ENCODE measurements around the gene TRAPPC12. TPM values are rescaled to one million over a fixed set of nuclear protein-coding genes. Genes with fewer than 3 reads are reported as not detected.

Gene TRAPPC12
- total RNA-seq, 1 experiment from 2014 or later = 77.0 TPM

- Mint-ChIP-seq H3K27ac (ENCODE audit: unreplicated experiment) (no peak overlapping the region), H3K36me3 (ENCODE audit: insufficient read depth, unreplicated experiment) (peaks cover 31% of the 10 kb centered on the region), H3K4me3 (ENCODE audit: low read depth, unreplicated experiment) (no peak overlapping the region), H3K27me3 (ENCODE audit: unreplicated experiment) (no peaks in the 10 kb centered on the region), H3K4me1 (ENCODE audit: low read depth, unreplicated experiment) (no peaks in the 10 kb centered on the region), H3K9me3 (ENCODE audit: low read depth, unreplicated experiment) (no peaks in the 10 kb centered on the region)
- BruUV-seq (replicated peaks) = no TSS peak
- TF ChIP-seq CTCF (IDR thresholded peaks at IDR 0.05; ENCODE audit: unreplicated experiment) = no peak
- CTCF ChIA-PET = no interaction called here
- intact Hi-C loops (cut with micrococcal nuclease; ENCODE audit: unreplicated experiment) = no loop called here
- DNase-seq = no peak
Measured at GRCh38 chr2:3498783-3499394, 119.4 kb downstream of the TRAPPC12 start.

- Mint-ChIP-seq H3K4me1 (ENCODE audit: low read depth, unreplicated experiment) (no peaks in the 10 kb centered on the region), H3K9me3 (ENCODE audit: low read depth, unreplicated experiment) (no peaks in the 10 kb centered on the region), H3K27ac (ENCODE audit: unreplicated experiment) (no peak overlapping the region), H3K36me3 (ENCODE audit: insufficient read depth, unreplicated experiment) (peaks cover 31% of the 10 kb centered on the region), H3K4me3 (ENCODE audit: low read depth, unreplicated experiment) (no peak overlapping the region), H3K27me3 (ENCODE audit: unreplicated experiment) (no peaks in the 10 kb centered on the region)
- intact Hi-C loops (cut with micrococcal nuclease; ENCODE audit: unreplicated experiment) = no loop called here
- no TSS peak for BruUV-seq (replicated peaks)
- DNase-seq = no peak
- TF ChIP-seq CTCF (IDR thresholded peaks at IDR 0.05; ENCODE audit: unreplicated experiment) = no peak
- CTCF ChIA-PET = no interaction called here
Measured at GRCh38 chr2:3500326-3500899, 120.9 kb downstream of the TRAPPC12 start.

GRCh38 chr2:3503046-3503445, 123.6 kb downstream of the TRAPPC12 start:
- no peaks in the 10 kb centered on the region for H3K27me3 Mint-ChIP-seq (ENCODE audit: unreplicated experiment)
- no TSS peak for BruUV-seq (replicated peaks)
- CTCF ChIA-PET = no interaction called here
- peaks cover 28% of the 10 kb centered on the region for H3K36me3 Mint-ChIP-seq (ENCODE audit: insufficient read depth, unreplicated experiment)
- no peaks in the 10 kb centered on the region for H3K9me3 Mint-ChIP-seq (ENCODE audit: low read depth, unreplicated experiment)
- TF ChIP-seq CTCF (IDR thresholded peaks at IDR 0.05; ENCODE audit: unreplicated experiment) = no peak
- H3K4me3 Mint-ChIP-seq (ENCODE audit: low read depth, unreplicated experiment) = no peak overlapping the region
- intact Hi-C loops (cut with micrococcal nuclease; ENCODE audit: unreplicated experiment) = no loop called here
- no peak for DNase-seq
- no peaks in the 10 kb centered on the region for H3K4me1 Mint-ChIP-seq (ENCODE audit: low read depth, unreplicated experiment)
- H3K27ac Mint-ChIP-seq (ENCODE audit: unreplicated experiment) = peak overlapping the region; percentile 6

GRCh38 chr2:3503483-3503882, 124.0 kb downstream of the TRAPPC12 start:
- Mint-ChIP-seq H3K9me3 (ENCODE audit: low read depth, unreplicated experiment) (no peaks in the 10 kb centered on the region), H3K27me3 (ENCODE audit: unreplicated experiment) (no peaks in the 10 kb centered on the region), H3K4me1 (ENCODE audit: low read depth, unreplicated experiment) (no peaks in the 10 kb centered on the region), H3K27ac (ENCODE audit: unreplicated experiment) (peak overlapping the region; percentile 6), H3K36me3 (ENCODE audit: insufficient read depth, unreplicated experiment) (peaks cover 24% of the 10 kb centered on the region), H3K4me3 (ENCODE audit: low read depth, unreplicated experiment) (no peak overlapping the region)
- DNase-seq = no peak
- CTCF ChIA-PET = no interaction called here
- TF ChIP-seq CTCF (IDR thresholded peaks at IDR 0.05; ENCODE audit: unreplicated experiment) = no peak
- intact Hi-C loops (cut with micrococcal nuclease; ENCODE audit: unreplicated experiment) = no loop called here
- BruUV-seq (replicated peaks) = no TSS peak
